ENCODE data around the gene SMIM23. TPM values are rescaled to one million over a fixed set of nuclear protein-coding genes. Genes with fewer than 3 reads are reported as not detected.

The SMIM23 gene
- polyA plus RNA-seq, 1 of the 3 experiments (the other 2 are of a cell fraction), result not detected

GRCh38 chr5:171797543-171797942 lies 11.9 kb downstream of the SMIM23 start:
- Histone ChIP-seq H3K79me2 (ENCODE audit: insufficient read depth) (no peaks in the 10 kb centered on the region), H3K9me2 (no peaks in the 10 kb centered on the region), H3K27ac (ENCODE audit: low read depth in 2 of 2, low read length in 1 of 2) (no peak overlapping the region), H3F3A (replicated peaks; ENCODE audit: insufficient read depth) (no peaks in the 10 kb centered on the region), H4K20me1 (ENCODE audit: insufficient read depth) (no peaks in the 10 kb centered on the region), H3K36me3 (replicated peaks in 1 of 2; ENCODE audit: control insufficient read depth in 1 of 2, insufficient read depth in 2 of 2, low read length in 1 of 2) (no peaks in the 10 kb centered on the region), H3K9ac (no peak overlapping the region), H3K27me3 (ENCODE audit: insufficient read depth) (no peaks in the 10 kb centered on the region), H3K4me2 (no peak overlapping the region), H3K4me3 (ENCODE audit: low read depth in 2 of 2, low read length in 1 of 2) (no peak overlapping the region), H3K9me3 (no peaks in the 10 kb centered on the region), H3K4me1 (ENCODE audit: control insufficient read depth in 1 of 2, insufficient read depth in 2 of 2, low read depth in 1 of 2, low read length in 1 of 2) (no peaks in the 10 kb centered on the region), H2AFZ (ENCODE audit: low read depth) (no peak overlapping the region)
- no peak for DNase-seq
- WGBS (ENCODE audit: low lambda C conversion rate), result 57% methylated on average over 5 of the region's 5 CpGs
- CTCF ChIA-PET, result no interaction called here
- POLR2A ChIA-PET, result no interaction called here
- TF ChIP-seq FOXJ3 (CRISPR knock-in tag; IDR thresholded peaks at IDR 0.05) (no peak), RCOR1 (IDR thresholded peaks at IDR 0.05; ENCODE audit: low read length) (no peak), FOSL2 (IDR thresholded peaks at IDR 0.05; ENCODE audit: borderline replicate concordance, low read depth) (no peak)

- CTCF ChIA-PET, result no interaction called here
- H3F3A ChIP-seq (replicated peaks; ENCODE audit: insufficient read depth), result no peaks in the 10 kb centered on the region
- no peak overlapping the region for H3K4me3 ChIP-seq (ENCODE audit: low read depth in 2 of 2, low read length in 1 of 2)
- no peaks in the 10 kb centered on the region for H3K9me2 ChIP-seq
- no peaks in the 10 kb centered on the region for H3K9me3 ChIP-seq
- H4K20me1 ChIP-seq (ENCODE audit: insufficient read depth), result no peaks in the 10 kb centered on the region
- no peaks in the 10 kb centered on the region for H3K79me2 ChIP-seq (ENCODE audit: insufficient read depth)
- TF ChIP-seq NFIC (IDR thresholded peaks at IDR 0.05; ENCODE audit: borderline replicate concordance), result no peak
- no peak for TF ChIP-seq MAX (IDR thresholded peaks at IDR 0.05; ENCODE audit: low read depth)
- no peak for TF ChIP-seq ELF1 (IDR thresholded peaks at IDR 0.05)
- TF ChIP-seq ZBTB33 (IDR thresholded peaks at IDR 0.05; ENCODE audit: borderline replicate concordance, low read depth), result no peak
- TF ChIP-seq GABPA (IDR thresholded peaks at IDR 0.05; ENCODE audit: low read depth), result no peak
- TF ChIP-seq EZH2phosphoT487 (IDR thresholded peaks at IDR 0.05; ENCODE audit: borderline replicate concordance, low read depth), result no peak
- no peak for TF ChIP-seq RFX5 (IDR thresholded peaks at IDR 0.05; ENCODE audit: low read length)
- TF ChIP-seq MEF2A (IDR thresholded peaks at IDR 0.05; ENCODE audit: borderline replicate concordance, low read depth), result no peak
- no peak for TF ChIP-seq EP300 (IDR thresholded peaks at IDR 0.05; ENCODE audit: borderline replicate concordance in 1 of 2, low read depth in 1 of 2, low read length in 1 of 2)
- TF ChIP-seq GATA2 (CRISPR knock-in tag; IDR thresholded peaks at IDR 0.05), result no peak
- no peak for TF ChIP-seq TEAD4 (IDR thresholded peaks at IDR 0.05; ENCODE audit: borderline replicate concordance, insufficient read depth)
- TF ChIP-seq FOSL2 (IDR thresholded peaks at IDR 0.05; ENCODE audit: borderline replicate concordance, low read depth), result no peak
- TF ChIP-seq FOXM1 (IDR thresholded peaks at IDR 0.05; ENCODE audit: low read depth), result no peak
- TF ChIP-seq RAD21 (IDR thresholded peaks at IDR 0.05; ENCODE audit: low read length), result no peak
- WGBS (ENCODE audit: low lambda C conversion rate), result 65% methylated on average over 8 of the region's 8 CpGs
- no peak for DNase-seq
- POLR2A ChIA-PET, result no interaction called here
- H3K4me2 ChIP-seq, result no peak overlapping the region
- H2AFZ ChIP-seq (ENCODE audit: low read depth), result no peak overlapping the region
- no peaks in the 10 kb centered on the region for H3K4me1 ChIP-seq (ENCODE audit: control insufficient read depth in 1 of 2, insufficient read depth in 2 of 2, low read depth in 1 of 2, low read length in 1 of 2)
- no peak overlapping the region for H3K9ac ChIP-seq
- H3K27me3 ChIP-seq (ENCODE audit: insufficient read depth), result no peaks in the 10 kb centered on the region
- no peaks in the 10 kb centered on the region for H3K36me3 ChIP-seq (replicated peaks in 1 of 2; ENCODE audit: control insufficient read depth in 1 of 2, insufficient read depth in 2 of 2, low read length in 1 of 2)
- no peak overlapping the region for H3K27ac ChIP-seq (ENCODE audit: low read depth in 2 of 2, low read length in 1 of 2)
Measured at GRCh38 chr5:171798418-171798817, 12.8 kb downstream of the SMIM23 start.
